ENCODE results near the gene APEX1. TPM values are rescaled to one million over a fixed set of nuclear protein-coding genes. Genes with fewer than 3 reads are reported as not detected.
"Not testable (repeated sequence)": the region's sequence is repeated elsewhere in the genome, so short reads cannot be mapped to it uniquely, and the experiment has no call there.

APEX1 gene
- total RNA-seq, 1 donor from 2014 or later = 21.5 TPM

GRCh38 chr14:20438664-20439063 lies 16.4 kb upstream of the APEX1 start:
- Histone ChIP-seq H3K9me3 (no peaks in the 10 kb centered on the region), H3K27ac (no peak overlapping the region), H3K36me3 (no peaks in the 10 kb centered on the region), H3K4me3 (no peak overlapping the region), H3K4me1 (peaks cover 5% of the 10 kb centered on the region in 2 donors), H3K27me3 (no peaks in the 10 kb centered on the region)
- intact Hi-C loops (cut with DNase I) = no loop called here
- no peak for DNase-seq (ENCODE audit: low spot score in 2 of 2)
- no peak for TF ChIP-seq CTCF (IDR thresholded peaks at IDR 0.05)

- no peak for TF ChIP-seq CTCF (IDR thresholded peaks at IDR 0.05)
These were observed 14.6 kb upstream of the APEX1 start for GRCh38 chr14:20440465-20440864.

GRCh38 chr14:20440882-20441281 lies 14.1 kb upstream of the APEX1 start:
- H3K4me3 ChIP-seq = no peak overlapping the region
- no peaks in the 10 kb centered on the region for H3K27me3 ChIP-seq
- no peak for DNase-seq (ENCODE audit: low spot score in 2 of 2)
- TF ChIP-seq CTCF (IDR thresholded peaks at IDR 0.05) = no peak
- H3K9me3 ChIP-seq = no peaks in the 10 kb centered on the region
- H3K36me3 ChIP-seq = peaks cover 0 to 5% of the 10 kb centered on the region in 2 donors
- intact Hi-C loops (cut with DNase I) = no loop called here
- H3K4me1 ChIP-seq = no peaks in the 10 kb centered on the region
- H3K27ac ChIP-seq = no peak overlapping the region

More at GRCh38 chr14:20440465-20440864, 14.6 kb upstream of the APEX1 start:
- Histone ChIP-seq H3K4me3 (no peak overlapping the region), H3K4me1 (peaks cover 0 to under 1% of the 10 kb centered on the region in 2 donors), H3K27me3 (no peaks in the 10 kb centered on the region), H3K27ac (no peak overlapping the region), H3K36me3 (peaks cover 0 to under 1% of the 10 kb centered on the region in 2 donors), H3K9me3 (no peaks in the 10 kb centered on the region)
- DNase-seq (ENCODE audit: low spot score in 2 of 2) = no peak
- intact Hi-C loops (cut with DNase I) = no loop called here

- Histone ChIP-seq H3K4me3 (no peak overlapping the region), H3K27ac (no peak overlapping the region), H3K36me3 (peaks cover 3 to 11% of the 10 kb centered on the region in 2 donors), H3K4me1 (no peaks in the 10 kb centered on the region), H3K9me3 (no peaks in the 10 kb centered on the region), H3K27me3 (no peaks in the 10 kb centered on the region)
- no peak for DNase-seq (ENCODE audit: low spot score in 2 of 2)
- intact Hi-C loops (cut with DNase I) = no loop called here
- no peak for TF ChIP-seq CTCF (IDR thresholded peaks at IDR 0.05)
These were observed 13.6 kb upstream of the APEX1 start for GRCh38 chr14:20441461-20441860.

GRCh38 chr14:20443650-20444049 lies 11.4 kb upstream of the APEX1 start:
- DNase-seq (ENCODE audit: low spot score in 2 of 2); H3K27me3 ChIP-seq; H3K4me1 ChIP-seq; H3K9me3 ChIP-seq; intact Hi-C loops (cut with DNase I); H3K27ac ChIP-seq; H3K4me3 ChIP-seq: not testable (repeated sequence)
- peaks cover 23 to 33% of the 10 kb centered on the region in 2 donors for H3K36me3 ChIP-seq

- peaks cover 48 to 65% of the 10 kb centered on the region in 2 donors for H3K36me3 ChIP-seq
These were observed 8.1 kb upstream of the APEX1 start for GRCh38 chr14:20446889-20447288.

GRCh38 chr14:20452831-20453230 lies 2.2 kb upstream of the APEX1 start:
- not testable (repeated sequence) for H3K27ac ChIP-seq; DNase-seq (ENCODE audit: low spot score in 2 of 2); H3K9me3 ChIP-seq; H3K4me3 ChIP-seq; H3K27me3 ChIP-seq
- Histone ChIP-seq H3K36me3 (peaks cover 47 to 60% of the 10 kb centered on the region in 2 donors), H3K4me1 (peaks cover 7 to 13% of the 10 kb centered on the region in 2 donors)
- intact Hi-C loops (cut with DNase I) = loop anchor here (5.0 kb wide), 1 partner anchor 1004 kb away; the partner anchor contains the start of gene CHD8

More at GRCh38 chr14:20446889-20447288, 8.1 kb upstream of the APEX1 start:
- H3K27me3 ChIP-seq = no peaks in the 10 kb centered on the region
- no peak overlapping the region for H3K27ac ChIP-seq
- no peak for TF ChIP-seq CTCF (IDR thresholded peaks at IDR 0.05)
- H3K9me3 ChIP-seq = no peaks in the 10 kb centered on the region
- intact Hi-C loops (cut with DNase I) = no loop called here
- H3K4me3 ChIP-seq = no peak overlapping the region
- DNase-seq (ENCODE audit: low spot score in 2 of 2) = no peak
- no peaks in the 10 kb centered on the region for H3K4me1 ChIP-seq
